OCI-LY3 (cell line): ENCODE measurements around the gene POU2F1.

ENCODE experiments used
- H2AFZ ChIP-seq: fragments of 200-600, 300-600 bp; shearing (Covaris generic); 2 replicates; pipeline ENCODE4 v1.6.0; 2014; ENCODE audit warnings: antibody characterized with exemption, low read depth, low read length
- H3K27ac ChIP-seq: fragments of 200-600, 300-600 bp; sonication (generic); 2 replicates; pipeline ENCODE4 v1.5.1; 2014; ENCODE audit warnings: mild to moderate bottlenecking, low read length, moderate library complexity, mixed read lengths
- H3K27me3 ChIP-seq: fragments of 200-600, 300-600 bp; sonication (generic); 2 replicates; pipeline ENCODE4 v1.6.1; 2014; ENCODE audit warnings: low read depth, low read length, mixed read lengths
- H3K36me3 ChIP-seq: fragments of 200-600, 300-600 bp; sonication (generic); replicated peaks from 2 replicates; pipeline ENCODE3; 2014; ENCODE audit warnings: low read depth, low read length, mixed read lengths
- H3K4me1 ChIP-seq: fragments of 300-600, 200-600 bp; sonication (generic); 2 replicates; pipeline ENCODE4 v1.6.1; 2014; ENCODE audit warnings: low read length, mixed read lengths
- H3K4me2 ChIP-seq: fragments of 200-600, 300-600 bp; sonication (generic); 2 replicates; pipeline ENCODE4 v1.6.1; 2014; ENCODE audit warnings: low read length, mixed read lengths
- H3K4me3 ChIP-seq: fragments of 300-600, 200-600 bp; sonication (generic); 2 replicates; pipeline ENCODE4 v1.5.1; 2014; ENCODE audit warnings: antibody characterized with exemption, mild to moderate bottlenecking, low read length, moderate library complexity
- H3K79me2 ChIP-seq: fragments of 300-600, 200-600 bp; shearing (Covaris generic); 2 replicates; pipeline ENCODE4 v1.6.1; 2014; ENCODE audit warnings: mild to moderate bottlenecking, low read length, mixed read lengths
- H3K9ac ChIP-seq: fragments of 300-600, 200-600 bp; shearing (Covaris generic); 2 replicates; pipeline ENCODE4 v1.6.0; 2014; ENCODE audit warnings: mild to moderate bottlenecking, low read length, moderate library complexity
- H3K9me3 ChIP-seq: fragments of 200-600, 300-600 bp; shearing (Covaris generic); 2 replicates; pipeline ENCODE4 v1.6.1; 2014; ENCODE audit warnings: low read length, mixed read lengths; ENCODE audit not compliant: insufficient read depth
- H4K20me1 ChIP-seq: fragments of 200-600, 300-600 bp; sonication (generic); 2 replicates; pipeline ENCODE4 v1.6.1; 2016; ENCODE audit warnings: low read length, mixed read lengths; ENCODE audit not compliant: insufficient read depth
- EZH2phosphoT487 ChIP-seq: fragments of 200-600 bp; shearing (Covaris generic); IDR thresholded peaks from 2 replicates; pipeline ENCODE4 v1.6.1; 2018; ENCODE audit warnings: antibody characterized with exemption, mixed run types, low read depth
- TF ChIP-seq, protein P1 (sequence below): fragments of 200-600, 300-600 bp; sonication (generic); IDR thresholded peaks from 2 replicates; pipeline ENCODE4 v1.5.1; 2014; ENCODE audit warnings: antibody characterized with exemption, low read length, low read depth

The POU2F1 gene

DNA sequence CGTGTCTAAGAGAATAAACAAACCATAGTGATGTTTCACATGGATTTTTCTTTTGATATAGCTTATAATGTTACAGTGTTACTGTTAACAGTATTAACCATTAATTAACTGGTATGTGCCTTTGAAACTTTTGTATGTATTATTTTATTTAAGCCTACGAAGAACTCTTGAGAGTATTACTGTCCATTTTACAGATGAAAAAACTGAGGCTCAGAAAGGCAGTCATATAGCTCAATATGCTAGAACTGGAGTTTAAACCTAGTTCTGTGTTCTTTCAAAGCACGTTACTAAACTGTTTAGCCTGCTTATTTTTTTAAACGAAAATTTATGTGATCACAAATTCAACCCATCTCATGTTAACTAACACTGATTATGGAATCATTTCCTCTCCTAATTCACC, 83.5 kb downstream of the POU2F1 start:
- Histone ChIP-seq H3K4me1 (no peaks in the 10 kb centered on the region), H4K20me1 (peaks cover 4% of the 10 kb centered on the region; the same call in 1 of the 2 replicates), H3K27ac (no peak overlapping the region), H3K4me3 (no peak overlapping the region), H3K9ac (no peak overlapping the region), H3K27me3 (no peaks in the 10 kb centered on the region), H2AFZ (no peak overlapping the region), H3K4me2 (no peak overlapping the region), H3K9me3 (no peaks in the 10 kb centered on the region), H3K79me2 (peaks cover 29% of the 10 kb centered on the region), H3K36me3 (peaks cover 2% of the 10 kb centered on the region)
- TF ChIP-seq, protein P1, sequence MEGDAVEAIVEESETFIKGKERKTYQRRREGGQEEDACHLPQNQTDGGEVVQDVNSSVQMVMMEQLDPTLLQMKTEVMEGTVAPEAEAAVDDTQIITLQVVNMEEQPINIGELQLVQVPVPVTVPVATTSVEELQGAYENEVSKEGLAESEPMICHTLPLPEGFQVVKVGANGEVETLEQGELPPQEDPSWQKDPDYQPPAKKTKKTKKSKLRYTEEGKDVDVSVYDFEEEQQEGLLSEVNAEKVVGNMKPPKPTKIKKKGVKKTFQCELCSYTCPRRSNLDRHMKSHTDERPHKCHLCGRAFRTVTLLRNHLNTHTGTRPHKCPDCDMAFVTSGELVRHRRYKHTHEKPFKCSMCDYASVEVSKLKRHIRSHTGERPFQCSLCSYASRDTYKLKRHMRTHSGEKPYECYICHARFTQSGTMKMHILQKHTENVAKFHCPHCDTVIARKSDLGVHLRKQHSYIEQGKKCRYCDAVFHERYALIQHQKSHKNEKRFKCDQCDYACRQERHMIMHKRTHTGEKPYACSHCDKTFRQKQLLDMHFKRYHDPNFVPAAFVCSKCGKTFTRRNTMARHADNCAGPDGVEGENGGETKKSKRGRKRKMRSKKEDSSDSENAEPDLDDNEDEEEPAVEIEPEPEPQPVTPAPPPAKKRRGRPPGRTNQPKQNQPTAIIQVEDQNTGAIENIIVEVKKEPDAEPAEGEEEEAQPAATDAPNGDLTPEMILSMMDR, result no peak
- TF ChIP-seq EZH2phosphoT487, result no peak

DNA sequence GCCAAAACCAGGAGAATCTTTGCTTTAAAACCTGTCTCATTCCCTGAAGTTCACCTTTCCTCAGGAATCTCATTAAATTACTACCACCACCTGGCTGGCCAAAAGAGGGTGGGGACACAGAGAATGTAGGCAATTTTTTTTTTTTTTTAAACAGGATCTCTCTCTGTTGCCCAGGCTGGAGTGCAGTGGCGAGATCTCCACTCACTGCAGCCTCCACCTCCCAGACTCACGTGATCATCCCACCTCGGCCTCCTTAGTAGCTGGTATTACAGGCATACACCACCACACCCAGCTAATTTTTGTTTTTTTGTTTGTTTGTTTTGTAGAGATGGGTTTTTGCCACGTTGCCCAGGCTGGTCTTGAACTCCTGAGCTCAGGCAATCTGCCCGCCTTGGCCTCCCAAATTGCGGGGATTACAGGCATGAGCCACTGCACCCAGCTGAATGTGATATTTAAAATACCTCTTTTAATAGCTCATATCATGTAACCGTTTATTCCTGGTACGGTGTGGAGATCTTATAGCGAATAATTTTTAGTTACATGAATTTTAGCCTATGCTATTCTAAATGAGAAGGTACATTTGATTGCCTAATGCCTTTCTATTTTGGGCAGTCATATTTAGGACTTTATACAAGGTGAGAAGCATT, 84.5 kb downstream of the POU2F1 start:
- H4K20me1 ChIP-seq, result no peaks in the 10 kb centered on the region
- H3K4me3 ChIP-seq, result no peak overlapping the region
- peaks cover 2% of the 10 kb centered on the region for H3K36me3 ChIP-seq
- H3K79me2 ChIP-seq, result peaks cover 20% of the 10 kb centered on the region
- H3K9me3 ChIP-seq, result no peaks in the 10 kb centered on the region
- H3K27me3 ChIP-seq, result no peaks in the 10 kb centered on the region
- no peak overlapping the region for H3K27ac ChIP-seq
- H3K4me1 ChIP-seq, result no peaks in the 10 kb centered on the region
- no peak overlapping the region for H2AFZ ChIP-seq
- TF ChIP-seq, protein P1, result no peak
- no peak for TF ChIP-seq EZH2phosphoT487
- H3K9ac ChIP-seq, result no peak overlapping the region
- H3K4me2 ChIP-seq, result no peak overlapping the region

DNA sequence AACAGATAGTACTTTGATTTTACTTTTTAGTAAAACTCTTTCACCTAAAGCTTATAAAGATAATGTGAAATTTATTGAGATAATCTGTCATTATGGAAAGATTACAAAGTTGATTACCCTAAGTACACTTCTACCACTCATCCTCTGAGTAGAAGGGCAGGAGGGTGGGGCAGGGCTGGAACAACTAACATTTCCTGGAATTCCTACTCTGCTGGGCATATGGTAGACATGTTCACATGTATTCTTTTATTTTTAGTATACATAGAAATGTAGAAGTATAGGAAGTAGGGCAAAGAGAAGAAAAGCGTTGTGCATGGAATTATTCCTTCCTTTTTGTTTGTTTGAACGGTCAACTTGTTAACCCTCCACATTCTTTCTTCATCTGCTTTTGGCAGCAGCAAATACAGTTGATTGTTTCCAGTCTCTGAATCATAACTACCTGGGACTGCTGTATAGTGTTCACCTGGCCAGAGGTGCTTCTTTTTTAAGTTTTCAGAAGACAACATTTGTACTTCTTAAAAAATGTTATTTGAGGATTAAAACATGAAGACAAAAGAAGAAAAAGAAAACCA, 85.1 kb downstream of the POU2F1 start:
- Histone ChIP-seq H3K4me3 (no peak overlapping the region), H3K36me3 (peaks cover 2% of the 10 kb centered on the region), H2AFZ (no peak overlapping the region), H3K27ac (no peak overlapping the region), H4K20me1 (no peaks in the 10 kb centered on the region), H3K9me3 (no peaks in the 10 kb centered on the region), H3K4me1 (no peaks in the 10 kb centered on the region), H3K79me2 (peaks cover 20% of the 10 kb centered on the region), H3K9ac (no peak overlapping the region), H3K27me3 (no peaks in the 10 kb centered on the region), H3K4me2 (no peak overlapping the region)
- TF ChIP-seq, protein P1, result no peak
- TF ChIP-seq EZH2phosphoT487, result no peak

DNA sequence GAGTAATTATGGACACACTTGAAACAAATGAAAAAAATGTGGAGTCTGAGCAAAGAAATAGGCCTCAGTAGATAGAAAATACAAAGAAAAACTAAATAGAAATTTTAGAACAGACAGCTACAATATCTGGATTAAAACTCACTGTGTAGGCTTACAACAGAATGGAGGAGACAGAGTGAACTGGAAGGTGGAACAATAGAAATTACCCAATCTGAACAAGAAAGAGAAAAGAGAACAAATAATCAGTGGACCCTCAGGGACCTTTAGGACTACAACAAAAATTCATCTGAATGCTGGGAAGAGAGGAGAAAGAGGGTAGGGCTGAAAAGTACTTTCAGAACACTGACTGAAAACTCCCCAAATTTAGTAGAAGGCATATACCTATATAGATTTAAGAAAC, 90.0 kb downstream of the POU2F1 start:
- Histone ChIP-seq H3K79me2 (peaks cover 9% of the 10 kb centered on the region), H3K27ac (no peak overlapping the region), H3K4me1 (no peaks in the 10 kb centered on the region), H2AFZ (no peak overlapping the region), H3K36me3 (peaks cover 10% of the 10 kb centered on the region), H3K27me3 (no peaks in the 10 kb centered on the region), H3K4me3 (no peak overlapping the region), H3K4me2 (no peak overlapping the region), H3K9ac (no peak overlapping the region), H3K9me3 (0 out of 2 replicates have a peak, but pooled peaks cover under 1% of the 10 kb centered on the region), H4K20me1 (no peaks in the 10 kb centered on the region)
- no peak for TF ChIP-seq EZH2phosphoT487
- TF ChIP-seq, protein P1, result no peak
